CD4-positive, alpha-beta T cell treated with Interleukin-21 for 1 hour (primary cell): ENCODE data around the gene MFN2.
A peak's percentile ranks its signal among the peaks of the same experiment; 100 is the strongest.
"Not testable (repeated sequence)": the region's sequence is repeated elsewhere in the genome, so short reads cannot be mapped to it uniquely, and the experiment has no call there.

Experiments
- DNase-seq: peaks from one replicate; pipeline ENCODE4 v3.0.0-alpha.2; 2020

MFN2 gene

DNA sequence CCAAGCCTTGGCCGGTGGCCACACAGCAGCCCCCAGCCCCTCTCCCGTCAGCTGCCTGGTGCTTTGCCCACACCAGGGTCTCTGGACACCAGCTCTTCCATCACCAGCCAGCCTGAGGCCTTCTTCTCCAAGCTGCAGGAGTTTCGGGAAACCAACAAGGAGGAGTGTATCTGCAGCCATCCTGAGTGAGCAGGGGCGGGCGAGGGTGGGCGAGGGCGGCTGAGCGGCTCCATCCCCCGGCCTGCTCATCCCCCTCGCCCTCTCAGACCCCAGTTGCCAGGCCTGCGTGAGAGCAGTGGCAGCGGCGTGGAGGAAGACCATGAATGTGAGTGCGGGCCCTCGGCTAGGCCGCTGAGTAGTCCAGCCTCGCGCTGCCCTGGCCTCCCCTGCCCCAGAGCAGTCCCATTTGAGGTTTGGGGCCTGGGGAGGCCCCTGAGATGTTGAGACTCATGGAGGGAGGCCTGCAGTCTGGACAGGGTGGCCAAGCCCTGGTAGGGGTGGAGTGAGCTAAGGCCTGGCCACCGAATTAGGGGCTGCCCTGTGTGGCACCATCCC is 48.8 kb downstream of the MFN2 start:
- no peak for DNase-seq

DNA sequence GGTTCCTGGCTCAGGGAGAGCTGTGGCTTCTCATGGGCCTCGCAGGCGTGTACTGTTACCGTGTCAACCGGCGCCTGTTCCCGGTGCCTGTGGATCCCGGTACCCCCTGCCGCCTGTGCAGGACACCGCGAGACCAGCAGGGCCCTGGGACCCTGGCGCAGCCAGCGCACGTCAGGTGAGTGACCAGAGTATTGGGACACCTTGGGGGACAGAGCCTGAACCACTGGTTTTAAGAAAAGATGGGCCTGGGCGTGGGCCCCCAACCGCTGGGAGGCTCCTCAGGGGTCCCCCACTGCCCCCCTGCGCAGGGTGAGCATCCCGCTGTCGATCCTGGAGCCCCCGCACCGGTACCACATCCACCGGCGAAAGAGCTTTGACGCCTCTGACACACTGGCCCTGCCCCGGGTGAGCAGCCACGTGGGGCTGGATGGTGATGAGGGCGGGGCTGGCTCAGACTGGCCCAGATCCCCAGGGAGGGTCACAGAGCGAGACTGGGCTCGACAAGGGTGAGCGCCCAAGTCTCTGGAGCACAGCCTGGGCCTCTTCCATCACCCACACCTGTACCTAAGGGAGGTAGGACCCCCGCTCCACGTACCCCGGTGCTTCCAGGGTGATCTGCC is 49.6 kb downstream of the MFN2 start:
- no peak for DNase-seq

DNA sequence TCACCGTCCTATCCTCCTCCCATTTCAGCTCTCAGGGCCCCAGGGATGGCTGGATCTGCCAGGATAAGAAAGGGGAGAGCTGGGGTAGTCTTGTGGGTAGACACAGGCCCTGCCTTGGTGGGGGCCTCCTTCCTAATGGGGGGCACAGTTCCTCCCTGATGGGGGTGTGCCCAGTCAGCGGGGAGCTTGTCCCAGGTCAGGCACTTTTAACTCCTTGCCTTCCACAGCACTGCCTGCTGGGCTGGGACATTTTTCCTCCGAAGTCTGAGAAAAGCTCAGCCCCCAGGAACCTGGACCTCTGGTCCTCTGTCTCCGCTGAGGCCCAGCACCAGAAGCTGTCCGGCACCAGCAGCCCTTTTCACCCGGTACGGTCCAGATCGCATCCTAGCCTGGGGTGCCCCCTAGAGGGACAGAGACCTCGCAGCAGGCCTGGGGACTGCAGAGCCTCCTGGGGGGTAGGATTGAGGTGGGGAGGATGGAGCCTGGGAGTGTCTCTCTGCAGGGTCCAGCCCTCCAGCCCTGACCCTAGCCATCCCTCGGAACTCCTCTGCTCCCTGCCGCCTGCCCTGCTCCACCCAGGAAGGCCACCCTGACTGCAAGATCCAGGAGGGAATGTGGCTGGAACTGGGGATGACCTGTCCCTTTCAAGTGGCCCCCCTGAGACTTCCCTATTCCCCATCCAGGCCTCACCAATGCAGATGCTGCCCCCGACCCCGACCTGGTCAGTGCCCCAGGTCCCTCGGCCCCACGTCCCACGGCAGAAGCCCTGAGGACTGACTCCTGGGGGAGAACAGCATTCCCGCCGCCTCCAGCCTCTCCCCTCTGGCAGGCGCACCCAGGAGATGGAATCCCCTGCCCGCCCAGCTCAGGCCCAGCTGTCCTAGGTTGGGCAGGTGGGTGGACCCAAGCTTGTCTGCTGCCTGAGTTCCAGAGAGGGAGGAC is 51.1 kb downstream of the MFN2 start:
- DNase-seq: peak; percentile 37

DNA sequence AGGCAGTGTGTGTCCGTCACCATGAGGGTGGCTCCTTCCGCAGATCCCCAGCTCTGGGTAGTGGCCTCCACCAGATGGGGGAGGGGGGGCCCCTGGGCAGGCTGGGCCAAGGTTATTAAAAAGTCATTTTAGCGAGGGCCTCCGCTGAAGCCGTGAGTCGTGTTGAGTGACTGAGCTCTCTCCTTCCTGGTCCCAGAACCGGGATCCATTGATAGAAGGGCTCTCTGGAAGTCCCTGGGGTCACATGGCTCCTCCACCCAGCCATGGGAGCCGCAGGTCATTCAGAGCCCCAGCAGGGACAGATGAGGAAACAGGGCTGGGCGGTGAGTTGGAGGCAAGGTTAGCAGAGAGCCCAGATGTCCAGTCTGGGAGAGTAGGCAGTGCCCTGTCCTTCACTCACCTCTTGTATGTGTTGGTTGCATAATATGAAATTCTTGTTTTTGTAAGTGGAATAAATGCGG is 51.9 kb downstream of the MFN2 start:
- DNase-seq: no peak

DNA sequence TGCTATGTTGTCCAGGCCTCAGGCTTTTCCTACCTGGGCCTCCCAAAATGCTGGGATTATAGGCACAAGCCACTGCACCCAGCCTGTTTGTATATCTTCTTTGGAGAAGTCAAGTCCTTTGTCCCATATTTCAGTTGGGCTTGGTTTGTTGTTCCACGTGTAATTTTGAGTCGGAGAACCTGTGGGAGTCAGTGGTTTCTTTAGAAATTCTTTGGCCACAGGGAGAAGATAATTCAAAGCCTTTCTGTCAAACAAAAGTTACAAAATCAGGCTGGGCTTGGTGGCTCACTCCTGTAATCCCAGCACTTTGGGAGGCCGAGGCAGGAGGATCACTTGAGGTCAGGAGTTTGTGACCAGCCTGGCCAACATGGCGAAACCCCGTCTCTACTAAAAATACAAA is 53.2 kb downstream of the MFN2 start:
- not testable (repeated sequence) for DNase-seq

DNA sequence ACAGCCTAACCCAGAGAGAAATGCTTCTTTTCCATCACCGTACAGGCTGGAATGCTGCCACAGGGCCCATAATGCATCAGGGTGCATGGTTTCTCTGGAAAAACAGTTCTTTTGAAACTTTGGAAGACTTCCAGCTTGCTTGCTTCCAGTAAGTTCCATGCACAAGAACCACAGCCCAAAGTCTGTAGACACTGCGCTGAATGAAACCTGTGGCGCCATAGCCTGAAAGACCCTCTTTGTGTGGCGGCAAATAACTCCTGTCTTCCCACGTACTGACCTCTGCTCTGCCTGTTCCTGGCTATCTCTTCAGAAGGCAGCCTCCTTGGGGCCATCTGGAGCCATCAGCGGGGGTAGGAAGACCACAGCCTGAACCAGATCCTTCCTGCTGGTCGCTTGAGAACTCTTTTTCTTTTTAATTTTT is 54.1 kb downstream of the MFN2 start:
- DNase-seq: no peak

DNA sequence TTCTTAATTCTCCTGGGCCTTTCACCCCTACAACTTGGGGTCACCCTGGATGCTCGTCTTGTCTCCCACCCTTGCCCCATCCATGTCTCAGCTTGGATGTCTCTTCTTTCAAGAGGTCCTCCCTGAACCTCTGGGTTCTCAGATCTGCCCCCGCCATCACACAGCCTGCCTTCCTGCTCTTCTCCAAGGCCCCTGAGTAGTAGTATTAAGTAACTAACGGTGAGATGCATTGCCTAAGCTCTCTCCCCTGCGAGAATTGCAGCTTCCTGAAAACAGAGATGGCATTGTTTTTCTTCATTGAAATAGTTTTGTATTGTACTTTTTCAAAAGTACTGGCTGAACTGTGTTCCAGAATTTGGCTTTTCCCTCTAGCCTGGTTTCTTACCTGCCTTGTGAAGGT is 55.1 kb downstream of the MFN2 start:
- DNase-seq: no peak

DNA sequence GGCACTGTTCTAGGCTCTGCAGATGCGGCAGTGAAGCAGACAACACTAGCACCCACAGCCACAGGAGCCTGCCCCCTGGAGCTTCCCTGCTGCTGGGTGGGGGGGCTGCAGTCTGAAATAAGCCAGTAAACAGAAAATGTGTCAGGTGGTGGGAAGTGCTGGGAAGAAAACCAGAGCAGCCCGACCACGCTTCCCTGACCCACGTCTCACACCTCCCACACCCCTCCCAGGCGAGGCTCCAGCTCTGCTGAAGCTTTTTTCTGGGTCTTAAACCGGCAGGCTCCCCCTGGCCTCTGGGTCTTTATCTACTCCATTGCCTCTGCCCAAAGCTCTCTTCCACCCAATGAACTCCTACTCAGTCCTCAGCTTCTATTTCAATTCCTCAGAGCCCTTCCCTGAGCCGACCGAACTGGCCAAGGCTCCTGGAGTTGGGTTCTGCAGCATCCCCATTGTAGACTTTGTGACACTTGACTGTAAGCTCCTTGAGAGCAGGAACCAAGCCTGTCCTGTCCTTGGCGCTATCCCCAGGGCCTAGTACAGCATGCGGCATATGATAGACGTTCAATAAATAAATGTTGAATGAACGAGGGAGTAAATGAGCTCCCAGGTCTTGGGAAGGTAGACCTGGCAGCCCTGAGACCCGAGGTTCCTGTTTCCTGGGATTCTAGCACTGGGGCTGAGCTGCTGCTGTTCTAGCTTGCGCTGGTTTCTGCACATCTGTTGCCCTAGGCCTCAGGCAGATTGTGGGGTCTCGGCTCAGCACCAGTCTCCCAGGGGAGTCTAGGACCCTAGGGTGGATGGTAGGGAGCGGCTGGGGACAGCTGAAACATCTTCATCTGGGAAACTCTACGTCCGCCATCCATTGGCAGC is 57.5 kb downstream of the MFN2 start:
- DNase-seq: no peak

DNA sequence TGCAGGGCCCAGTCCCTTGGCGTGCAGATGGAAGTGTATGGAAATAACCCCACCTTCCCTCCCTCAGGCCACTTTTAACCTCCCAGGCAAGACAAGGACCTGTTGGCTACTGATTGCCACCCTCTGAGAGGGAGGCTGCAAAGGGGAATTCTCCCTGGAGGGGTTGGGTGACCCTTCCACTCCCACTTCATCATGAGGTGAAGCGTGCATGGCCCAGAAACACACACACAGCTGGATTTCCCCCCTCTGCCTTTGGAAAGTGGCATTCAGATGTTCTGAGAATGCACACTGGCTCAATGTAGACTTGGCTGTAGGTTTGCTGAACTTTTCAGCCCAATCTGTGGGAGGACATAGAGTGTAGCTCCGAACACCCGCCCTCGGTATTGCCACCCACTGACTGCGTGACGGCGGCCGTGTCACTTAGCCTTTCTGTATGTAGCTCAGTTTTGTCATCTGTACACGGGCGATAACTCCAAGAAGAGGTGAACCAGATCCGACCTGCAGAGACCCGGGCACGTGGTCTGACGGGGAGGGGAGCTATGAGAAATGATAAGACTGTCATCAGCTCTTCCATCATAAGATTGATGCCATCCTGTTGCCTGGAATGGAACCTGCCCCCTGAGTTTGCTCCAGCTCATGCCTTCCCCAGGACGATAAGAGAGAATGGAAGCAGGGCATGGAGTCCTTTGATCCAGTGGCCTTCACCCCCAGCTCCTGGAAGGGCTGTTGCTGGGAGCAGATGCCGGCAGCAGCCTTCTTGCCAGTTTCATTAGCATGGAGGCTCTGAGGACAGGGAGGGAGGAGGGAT is 58.3 kb downstream of the MFN2 start:
- no peak for DNase-seq

DNA sequence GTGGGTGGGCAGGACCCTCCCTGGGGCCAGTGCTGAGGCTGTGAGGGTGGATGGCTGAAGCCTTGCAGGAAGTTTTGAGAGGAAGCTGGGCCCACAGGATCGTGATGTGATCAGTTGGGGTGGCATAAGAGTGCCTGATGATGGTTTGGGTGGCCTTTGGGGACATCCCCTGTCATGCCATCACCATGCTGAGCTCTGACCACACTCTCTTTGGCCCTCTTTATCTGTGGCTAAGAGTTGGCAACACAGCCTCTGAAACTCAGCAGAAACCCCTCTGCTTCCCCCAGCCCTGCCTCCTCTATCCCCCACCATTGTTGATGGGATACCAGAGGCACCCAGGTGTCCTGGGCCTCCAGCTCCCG is 58.9 kb downstream of the MFN2 start:
- DNase-seq: no peak

DNA sequence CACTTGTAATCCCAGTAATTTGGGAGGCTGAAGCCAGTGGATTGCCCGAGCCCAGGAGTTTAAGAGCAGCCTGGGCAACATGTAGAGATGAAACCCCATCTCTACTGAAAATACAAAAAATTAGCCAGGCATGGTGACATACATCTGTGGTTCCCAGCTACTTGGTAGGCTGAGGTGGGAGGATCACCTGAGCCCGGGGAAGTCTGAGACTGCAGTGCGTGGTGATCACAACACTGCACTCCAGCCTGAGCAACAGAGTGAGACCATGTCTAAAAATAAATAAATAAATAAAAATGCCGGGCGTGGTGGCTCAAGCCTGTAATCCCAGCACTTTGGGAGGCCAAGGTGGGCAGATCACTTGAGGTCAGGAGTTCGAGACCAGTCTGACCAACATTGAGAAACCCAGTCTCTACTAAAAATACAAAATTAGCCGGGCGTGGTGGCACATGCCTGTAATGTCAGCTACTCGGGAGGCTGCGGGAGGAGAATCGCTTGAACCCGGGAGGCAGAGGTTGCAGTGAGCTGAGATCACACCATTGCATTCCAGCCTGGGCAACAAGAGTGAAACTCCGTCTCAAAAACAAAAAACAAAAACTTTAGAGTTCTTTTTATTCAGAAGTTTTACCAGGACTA is 59.7 kb downstream of the MFN2 start:
- DNase-seq: not testable (repeated sequence)

DNA sequence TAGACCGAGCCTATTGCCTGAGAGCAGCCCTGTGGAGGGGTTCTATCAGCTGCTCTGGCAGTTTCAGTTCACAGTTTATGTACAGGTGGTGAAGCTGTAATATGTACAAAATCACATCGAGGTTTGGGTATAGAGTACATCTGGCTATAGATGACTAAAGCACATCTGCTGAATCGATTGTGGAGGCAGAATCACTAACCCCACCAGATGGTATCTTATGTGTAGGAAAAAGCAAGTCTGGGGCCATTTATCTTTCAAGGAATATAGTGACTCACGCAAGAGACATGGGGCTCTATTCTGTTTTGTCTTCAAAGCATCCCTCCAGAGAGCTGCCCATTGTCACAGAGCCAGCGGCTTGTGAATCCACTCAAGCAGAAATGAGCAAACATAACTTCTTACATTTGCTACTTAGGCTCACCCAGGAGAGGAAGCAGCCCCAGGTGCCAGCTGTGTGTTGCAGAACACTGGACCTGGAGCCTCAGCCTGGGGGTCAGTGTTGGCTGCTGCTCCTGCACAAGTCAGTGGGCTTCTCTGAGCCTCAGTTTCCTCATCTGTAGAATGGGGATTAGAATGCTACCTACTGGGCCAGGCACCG is 60.3 kb downstream of the MFN2 start:
- DNase-seq: no peak

DNA sequence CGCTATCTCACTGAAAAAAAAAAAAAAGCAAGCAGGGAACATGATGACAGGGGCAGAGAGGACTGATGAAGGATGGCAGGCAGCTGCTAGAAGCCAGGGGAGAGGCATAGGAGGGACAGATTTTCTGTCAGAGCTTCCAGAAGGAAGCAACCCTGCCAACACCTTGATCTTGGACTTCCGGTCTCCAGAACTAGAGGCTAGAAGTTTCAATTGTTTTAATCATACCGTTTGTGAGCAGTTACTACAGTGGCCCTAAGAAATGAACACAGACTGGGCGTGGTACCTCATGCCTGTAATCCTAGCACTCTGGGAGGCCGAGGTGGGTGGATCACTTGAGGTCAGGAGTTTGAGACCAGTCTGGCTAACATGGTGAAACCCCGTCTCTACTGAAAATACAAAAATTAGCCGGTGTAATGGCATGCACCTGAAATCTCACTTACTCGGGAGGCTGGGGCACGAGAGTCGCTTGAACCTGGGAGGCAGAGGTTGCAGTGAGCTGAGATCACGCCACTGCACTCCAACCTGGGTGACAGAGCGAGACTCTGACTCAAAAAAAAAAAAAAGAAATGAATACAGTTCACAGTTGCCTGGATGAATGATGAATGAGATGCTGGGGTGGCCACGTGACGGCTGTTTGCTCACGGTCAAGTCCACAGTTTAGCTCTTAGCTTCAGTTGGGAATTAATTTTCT is 64.1 kb downstream of the MFN2 start:
- not testable (repeated sequence) for DNase-seq

DNA sequence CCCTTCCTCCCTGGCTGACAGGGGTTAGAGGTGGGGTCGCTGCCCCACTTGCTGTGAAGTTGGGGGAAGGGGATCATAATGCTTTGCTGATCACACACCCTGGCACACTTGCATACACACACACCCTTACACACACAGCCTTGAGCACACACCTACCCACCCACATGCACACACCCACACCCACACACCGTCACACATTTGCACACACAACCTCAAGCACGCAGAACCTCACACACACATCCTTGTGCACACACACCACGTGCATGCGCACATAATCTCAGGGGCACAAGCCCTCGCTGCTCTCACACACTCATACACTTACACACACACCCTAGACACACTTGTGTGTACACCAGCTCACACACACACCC is 66.5 kb downstream of the MFN2 start:
- no peak for DNase-seq

DNA sequence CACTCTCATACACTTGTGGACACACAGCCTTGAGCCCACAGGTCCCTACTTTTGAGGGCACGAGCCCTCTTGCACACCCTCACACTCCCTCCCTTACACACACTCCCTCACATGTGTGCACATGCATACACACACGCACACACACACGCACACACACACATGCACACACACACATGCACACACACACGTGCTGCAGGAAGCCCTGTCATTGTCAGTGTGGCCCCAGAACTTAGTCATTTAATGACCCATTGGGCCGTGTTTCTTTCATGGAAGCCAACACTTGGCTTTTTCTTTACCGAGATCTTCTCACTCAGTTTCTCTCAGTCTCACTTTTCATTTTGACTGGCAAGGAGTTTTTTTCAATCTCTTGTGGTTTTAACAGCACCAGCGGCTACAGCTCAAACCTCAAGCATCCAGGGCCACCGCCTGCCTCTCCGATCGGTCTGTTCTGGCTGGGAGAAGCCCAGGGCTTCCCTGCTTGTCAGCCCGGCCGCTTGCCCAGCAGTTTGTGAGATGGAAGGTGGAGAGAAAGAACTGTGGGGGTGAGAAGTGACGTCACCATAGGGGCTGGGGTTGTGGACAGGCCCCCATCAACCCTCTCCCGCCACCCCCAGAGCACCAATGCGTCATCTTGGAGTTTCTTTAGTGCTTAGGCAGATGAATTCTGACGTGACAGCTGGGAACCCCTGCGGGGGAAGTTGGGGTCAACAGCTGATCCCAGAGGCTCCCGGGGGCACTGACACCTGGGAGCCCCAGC is 67.1 kb downstream of the MFN2 start:
- DNase-seq: peak; percentile 50

DNA sequence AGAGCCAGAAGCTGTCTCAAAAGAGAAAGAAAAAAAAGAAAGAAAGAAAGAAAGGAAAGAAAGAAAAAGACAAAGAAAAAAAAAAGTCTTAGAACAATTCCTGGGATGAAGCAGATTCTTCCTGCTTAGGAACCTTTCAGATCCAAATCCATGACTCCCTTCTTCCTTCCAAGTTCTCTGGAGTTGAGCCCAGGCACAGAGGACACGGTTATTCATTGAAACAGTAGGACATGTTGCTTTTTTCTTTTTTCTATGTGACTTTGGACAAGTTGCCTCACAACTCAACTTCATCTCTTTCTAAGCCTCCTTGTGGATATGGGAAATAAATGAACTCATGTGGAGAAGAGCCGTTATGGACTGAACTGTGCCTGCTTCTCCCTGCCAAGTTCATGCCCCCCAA is 68.1 kb downstream of the MFN2 start:
- DNase-seq: no peak

DNA sequence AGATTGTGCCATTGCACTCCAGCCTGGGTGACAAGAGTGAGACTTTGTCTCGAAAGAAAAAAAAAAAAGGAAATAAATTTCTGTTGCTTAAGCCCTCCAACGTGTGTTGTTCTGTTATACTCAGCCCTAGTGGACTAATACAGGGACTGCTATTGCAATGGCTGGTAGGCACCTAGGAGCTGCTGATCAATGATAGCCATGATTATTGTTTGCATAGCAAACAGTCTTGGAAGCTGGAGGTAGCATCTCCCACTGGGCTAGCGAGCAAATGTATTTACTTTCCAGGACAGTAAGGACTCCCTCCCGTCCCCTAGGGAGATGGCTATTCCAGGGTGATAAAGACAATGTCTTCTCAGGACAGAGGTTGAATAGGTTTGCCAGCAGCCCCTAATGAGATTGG is 69.4 kb downstream of the MFN2 start:
- DNase-seq: no peak

DNA sequence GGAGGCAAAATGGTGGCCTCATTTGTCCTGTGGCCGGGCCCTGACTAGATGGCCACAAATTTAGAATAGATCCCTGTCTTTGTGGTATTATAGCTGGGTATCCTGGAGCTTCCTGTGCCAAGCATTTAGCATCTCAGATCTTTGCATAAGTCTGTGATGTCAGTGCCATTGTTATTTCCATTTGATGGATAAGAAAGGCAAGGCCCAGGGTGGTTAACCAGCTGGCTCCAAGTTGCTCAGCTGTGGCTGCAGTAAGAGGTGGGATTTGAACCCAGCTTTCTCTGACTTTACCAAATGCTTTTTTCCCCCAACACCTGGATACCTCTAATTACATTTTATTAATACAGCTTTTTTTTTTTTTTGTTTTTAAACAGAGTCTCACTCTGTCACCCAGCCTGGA is 71.1 kb downstream of the MFN2 start:
- DNase-seq: no peak

DNA sequence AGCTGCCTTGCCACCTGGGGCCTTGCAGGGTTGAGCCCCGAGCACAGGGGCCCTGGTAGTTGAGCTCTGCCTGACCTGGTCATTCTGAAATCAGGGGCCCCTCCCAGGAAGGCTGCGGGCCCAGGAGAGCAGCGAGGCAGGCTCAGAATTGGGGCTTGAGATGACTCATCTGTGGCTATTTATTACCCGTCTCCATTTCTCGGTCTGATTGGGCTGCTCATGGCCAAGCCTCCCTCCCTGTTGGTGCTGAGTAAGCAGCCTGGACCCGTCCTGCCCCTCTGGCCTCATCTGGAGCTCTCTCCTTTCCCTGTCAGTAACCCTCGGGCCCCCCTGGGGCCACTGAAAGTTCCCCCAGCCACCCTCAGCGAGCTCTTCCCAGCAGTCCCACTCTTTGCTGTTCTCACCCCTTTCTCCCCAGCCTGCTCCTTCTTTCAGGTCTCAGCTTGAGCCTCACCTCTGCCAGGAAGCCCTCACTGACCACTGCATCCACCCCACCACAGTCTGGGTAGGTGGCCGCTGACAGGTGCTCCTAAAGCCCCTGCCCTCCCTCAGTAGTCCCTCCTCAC is 71.8 kb downstream of the MFN2 start:
- peak; percentile 28 for DNase-seq
